SU-DHL-6 (cell line): Measurements from ENCODE around the gene RGS1.

Experiments used
- CTCF ChIP-seq: fragments of 200-600 bp; sonication (generic); IDR thresholded peaks from one replicate; pipeline ENCODE4 v1.5.1; 2017; ENCODE audit warnings: antibody characterized with exemption, mild to moderate bottlenecking, low read length, moderate library complexity; ENCODE audit not compliant: insufficient read depth, poor library complexity, severe bottlenecking
- EZH2phosphoT487 ChIP-seq: fragments of 200-600 bp; sonication (generic), shearing (Covaris generic); conservative IDR thresholded peaks from 2 replicates; pipeline ENCODE4 v1.6.1; 2018; ENCODE audit warnings: mild to moderate bottlenecking, antibody characterized with exemption, low read length, moderate library complexity, mixed read lengths

GRCh38 chr1:192603218-192603787 lies 27.7 kb downstream of the RGS1 start:
- TF ChIP-seq CTCF (no peak), EZH2phosphoT487 (no peak)
